PC-9 (cell line): ENCODE data around the gene MAP1A.

Source experiments
- CTCF ChIP-seq: fragments of 200-600 bp; sonication (generic); conservative IDR thresholded peaks from 2 replicates; pipeline ENCODE4 v1.6.1; 2017; ENCODE audit warnings: mixed run types, antibody characterized with exemption, mild to moderate bottlenecking, moderate library complexity
- EZH2 ChIP-seq: fragments of 200-600 bp; sonication (generic); IDR thresholded peaks from 2 replicates; pipeline ENCODE4 v1.8.0; 2017; ENCODE audit warnings: antibody characterized with exemption, low read depth

GRCh38 chr15:43469867-43470266 is 47.5 kb upstream of the MAP1A start:
- TF ChIP-seq CTCF = no peak
- TF ChIP-seq EZH2 = no peak
